GM12878 (cell line): ENCODE results near the gene LGALS3BP. TPM values are rescaled to one million over a fixed set of nuclear protein-coding genes. Genes with fewer than 3 reads are reported as not detected.

ENCODE experiments used
- ATAC-seq: fragments of 200-7000 bp; cut with Tn5 transposase; 3 replicates; pipeline ENCODE4 v1.9.1; 2020; ENCODE audit warnings: mild to moderate bottlenecking, moderate library complexity
- BruUV-seq: library from RNA; stranded (reverse); fragments of 400-500 nt; replicated peaks from 2 replicates; lab custom pipeline; 2021; lab: Mats Ljungman, UMichigan
- CTCF ChIA-PET: fragments of 300-600 bp; sonication (Branson Sonifier 250); formaldehyde crosslinking; extraction: SDS; loops from one replicate; lab custom pipeline; 2021; ENCODE audit warnings: inconsistent platforms; lab: Yijun Ruan, JAX
- POLR2A ChIA-PET: fragments of 350-600 bp; formaldehyde crosslinking; extraction: SDS; loops from one replicate; lab custom pipeline; 2021; ENCODE audit warnings: inconsistent platforms; lab: Charles Lee
- RAD21 ChIA-PET: fragments of 300-600 bp; sonication (Branson Sonifier 250); formaldehyde crosslinking; loops from one replicate; lab custom pipeline; 2023; ENCODE audit warnings: antibody characterized with exemption; ENCODE audit not compliant: unreplicated experiment; lab: Charles Lee
- SMC1A ChIA-PET: fragments of 300-600 bp; sonication (Branson Sonifier 250); formaldehyde crosslinking; loops from one replicate; lab custom pipeline; 2023; ENCODE audit not compliant: unreplicated experiment, uncharacterized antibody; lab: Charles Lee
- DNase-seq: peaks from one replicate; pipeline ENCODE4 v3.0.0-alpha.2; 2011; ENCODE audit warnings: low read depth, low spot score
- FAIRE-seq: peaks from 3 replicates; lab custom pipeline; 2011; peaks lifted over from hg19 to GRCh38; lab: Jason Lieb, UNC
- H2AFZ ChIP-seq: 2 replicates; pipeline ENCODE4 v1.6.0; 2011; ENCODE audit warnings: low read depth, low read length, control low read depth; ENCODE audit not compliant: control insufficient read depth
- H3K27ac ChIP-seq: 2 replicates; pipeline ENCODE4 v1.5.1; 2011; ENCODE audit warnings: control low read depth; ENCODE audit not compliant: control insufficient read depth, insufficient read depth
- H3K27me3 ChIP-seq, 2 experiments: replicated peaks in 1 of 2; 2 replicates each; pipeline versions ENCODE4 v1.6.0 to v1.6.1; 2011; ENCODE audit warnings: low read length in 1 of 2; ENCODE audit not compliant: control insufficient read depth in 2 of 2, insufficient read depth in 2 of 2
- H3K36me3 ChIP-seq, 2 experiments: 2 replicates each; pipeline ENCODE4 v1.5.1; 2011; ENCODE audit warnings: low read length in 1 of 2; ENCODE audit not compliant: control insufficient read depth in 2 of 2, insufficient read depth in 2 of 2
- H3K4me1 ChIP-seq: 2 replicates; pipeline ENCODE4 v1.6.1; 2011; ENCODE audit warnings: mild to moderate bottlenecking, low read length, moderate library complexity, mixed read lengths; ENCODE audit not compliant: control insufficient read depth, insufficient read depth
- H3K4me2 ChIP-seq: 2 replicates; pipeline ENCODE4 v1.6.0; 2011; ENCODE audit warnings: control low read depth; ENCODE audit not compliant: control insufficient read depth, insufficient read depth
- H3K4me3 ChIP-seq: fragments of 200-600 bp; sonication (generic); 2 replicates; pipeline ENCODE4 v1.5.1; 2016
- H3K79me2 ChIP-seq: 2 replicates; pipeline ENCODE4 v1.6.0; 2011; ENCODE audit warnings: low read length; ENCODE audit not compliant: control insufficient read depth, insufficient read depth
- H3K9ac ChIP-seq: 2 replicates; pipeline ENCODE4 v1.8.0; 2011; ENCODE audit warnings: low read length, control low read depth, mixed read lengths; ENCODE audit not compliant: control insufficient read depth, insufficient read depth
- H3K9me3 ChIP-seq: replicated peaks from 3 replicates; pipeline ENCODE4 v1.5.1; 2011; ENCODE audit warnings: mild to moderate bottlenecking, low read length; ENCODE audit not compliant: control insufficient read depth, insufficient read depth
- H4K20me1 ChIP-seq: 2 replicates; pipeline ENCODE4 v1.6.0; 2011; ENCODE audit not compliant: control insufficient read depth, insufficient read depth
- ATF2 ChIP-seq: IDR thresholded peaks from 2 replicates; pipeline ENCODE4 v1.6.1; 2012; ENCODE audit warnings: low read length, inconsistent platforms
- BCL3 ChIP-seq: IDR thresholded peaks from 2 replicates; pipeline ENCODE4 v1.6.1; 2011; ENCODE audit warnings: borderline replicate concordance, low read depth, mild to moderate bottlenecking, moderate library complexity, low read length; ENCODE audit not compliant: insufficient read depth, poor library complexity, severe bottlenecking
- E4F1 ChIP-seq: fragments of 450-650 bp; IDR thresholded peaks from 2 replicates; pipeline ENCODE4 v1.6.1; 2018; ENCODE audit warnings: borderline replicate concordance, mild to moderate bottlenecking; ENCODE audit not compliant: partially characterized antibody
- FOXM1 ChIP-seq: IDR thresholded peaks from 2 replicates; pipeline ENCODE4 v1.6.1; 2012; ENCODE audit warnings: low read depth, mild to moderate bottlenecking, inconsistent platforms, low read length, moderate library complexity
- KAT2A ChIP-seq: conservative IDR thresholded peaks from 2 replicates; pipeline ENCODE4 v1.6.1; 2011; ENCODE audit warnings: low read depth, low read length; ENCODE audit not compliant: control insufficient read depth
- MEF2B ChIP-seq: fragments of 450-650 bp; IDR thresholded peaks from 2 replicates; pipeline ENCODE4 v1.6.1; 2018; ENCODE audit warnings: mild to moderate bottlenecking, moderate library complexity; ENCODE audit not compliant: partially characterized antibody, poor library complexity, severe bottlenecking
- MTA3 ChIP-seq: IDR thresholded peaks from 2 replicates; pipeline ENCODE4 v1.6.1; 2012; ENCODE audit warnings: low read length, inconsistent platforms, borderline replicate concordance
- NKRF ChIP-seq: fragments of 450-650 bp; conservative IDR thresholded peaks from 2 replicates; pipeline ENCODE4 v1.6.1; 2017; ENCODE audit warnings: mild to moderate bottlenecking, moderate library complexity
- PBX3 ChIP-seq: IDR thresholded peaks from 2 replicates; pipeline ENCODE4 v1.6.1; 2011; ENCODE audit warnings: mild to moderate bottlenecking, low read depth, low read length, moderate library complexity; ENCODE audit not compliant: insufficient replicate concordance
- SMARCA5 ChIP-seq: fragments of 450-650 bp; IDR thresholded peaks from 2 replicates; pipeline ENCODE4 v1.6.1; 2017; ENCODE audit warnings: mild to moderate bottlenecking
- SREBF1 ChIP-seq: IDR thresholded peaks from 2 replicates; pipeline ENCODE4 v1.6.1; 2012; ENCODE audit warnings: mild to moderate bottlenecking, low read length
- TCF7 ChIP-seq: IDR thresholded peaks from 2 replicates; pipeline ENCODE4 v1.6.1; 2014; ENCODE audit warnings: antibody characterized with exemption, borderline replicate concordance
- ZNF207 ChIP-seq: fragments of 450-650 bp; IDR thresholded peaks from 2 replicates; pipeline ENCODE4 v1.6.1; 2014; ENCODE audit warnings: antibody characterized with exemption, mild to moderate bottlenecking, borderline replicate concordance
- WGBS: methylation state at CpG from one replicate; pipeline ENCODE4 v1.1.6; 2016; ENCODE audit warnings: low lambda C conversion rate; ENCODE audit not compliant: insufficient replicate concordance, insufficient coverage; ENCODE audit errors: missing lambda C conversion rate; 5-methylcytosine and 5-hydroxymethylcytosine counted together
- in situ Hi-C: fragments of 300-500 bp; cut with MboI; formaldehyde crosslinking; loops from 9 replicates; pipeline ENCODE4 v1.14.3; 2018; ENCODE audit warnings: mixed read lengths
- intact Hi-C: fragments of 100-400 bp; cut with micrococcal nuclease; formaldehyde crosslinking; loops from one replicate; pipeline ENCODE4 v1.14.2; 2022; ENCODE audit not compliant: unreplicated experiment
- polyA plus RNA-seq, 11 experiments: library from polyadenylated mRNA; depleted of rRNA in 4 of 11; unstranded in 6 of 11; stranded (reverse) in 5 of 11; fragments of >200 nt; fragmentation: Nextera tagmentation in 4 of 11; fragmentation: Illumina TruSeq in 1 of 11; extraction: Ambion mirVana in 4 of 11; extraction: Trizol in 1 of 11; gene quantifications; 1 replicate in 1 of 11; 2 replicates in 10 of 11; pipeline versions ENCODE4 v1.2.1 to v1.2.3, GENCODE V29; 2011 to 2016; ENCODE audit warnings: inconsistent platforms in 2 of 11, missing spikeins in 2 of 11, low read depth in 1 of 11
- total RNA-seq, 4 experiments: library from RNA; depleted of rRNA in 3 of 4; stranded (reverse); fragments of >200 nt in 3 of 4; fragmentation: Illumina TruSeq in 1 of 4; extraction: Trizol in 1 of 4; gene quantifications; 2 replicates each; pipeline versions ENCODE4 v1.2.1 to v1.2.3, GENCODE V29; 2013 to 2021

Gene LGALS3BP
- total and polyA plus RNA-seq, 10 of the 15 experiments (the other 5 are each of a cell fraction or from before 2014, with no cell fraction given) = 0.52 to 5.2 (median 1.9) TPM

- SMC1A ChIA-PET = interaction anchor here (2.4 kb wide), 1 partner anchor 107 kb away, joined by 17 read pairs; no protein-coding TSS in a partner anchor
- RAD21 ChIA-PET = interaction anchor here (1.0 to 2.0 kb wide), 3 partner anchors 104 to 131 kb away, joined by 3 to 15 read pairs (median 3); no protein-coding TSS in a partner anchor
- no peak overlapping the region for H3K27ac ChIP-seq
- H3K9me3 ChIP-seq = no peaks in the 10 kb centered on the region
- CTCF ChIA-PET = interaction anchor here (0.6 to 3.7 kb wide), 5 partner anchors 72 to 475 kb away, joined by 4 to 59 read pairs (median 10); no protein-coding TSS in a partner anchor
- FAIRE-seq = no peak
- no peaks in the 10 kb centered on the region for H3K79me2 ChIP-seq
- H2AFZ ChIP-seq = no peak overlapping the region
- no peak overlapping the region for H3K9ac ChIP-seq
- WGBS = 48% methylated on average over 12 of the region's 15 CpGs
- no peak overlapping the region for H3K4me3 ChIP-seq
- ATAC-seq = no peak
- intact Hi-C loops (no loop called here), in situ Hi-C loops (no loop called here)
- DNase-seq = no peak
- BruUV-seq = no TSS peak
- H3K36me3 ChIP-seq = no peaks in the 10 kb centered on the region
- no peaks in the 10 kb centered on the region for H3K27me3 ChIP-seq
- no peak overlapping the region for H3K4me2 ChIP-seq
- H3K4me1 ChIP-seq = no peaks in the 10 kb centered on the region
- no peaks in the 10 kb centered on the region for H4K20me1 ChIP-seq
- POLR2A ChIA-PET = no interaction called here
- TF ChIP-seq E4F1 = no peak
- no peak for TF ChIP-seq MEF2B
- TF ChIP-seq BCL3 = peak; percentile 92
- no peak for TF ChIP-seq ATF2
- no peak for TF ChIP-seq MTA3
- no peak for TF ChIP-seq KAT2A
- TF ChIP-seq NKRF = no peak
- no peak for TF ChIP-seq FOXM1
- TF ChIP-seq SMARCA5 = no peak
- TF ChIP-seq TCF7 = no peak
- peak; percentile 32 for TF ChIP-seq PBX3
- TF ChIP-seq SREBF1 = no peak
- TF ChIP-seq ZNF207 = no peak
Measured at GRCh38 chr17:78972507-78973105, 7.1 kb downstream of the LGALS3BP start.
